Pancreas (tissue), 10 donors: ENCODE results near the gene THSD4. TPM values are rescaled to one million over a fixed set of nuclear protein-coding genes. Genes with fewer than 3 reads are reported as not detected.

ENCODE experiments used
- ATAC-seq, 4 donors: fragments of 200-7000 bp; cut with Tn5 transposase; one replicate each; pipeline versions ENCODE4 v1.8.0 to v1.9.1; 2020; ENCODE audit warnings: mild to moderate bottlenecking in 4 of 4, moderate library complexity in 4 of 4
- DNase-seq, 6 donors: peaks; one replicate each; pipeline ENCODE4 v3.0.0-alpha.2; 2020
- FAIRE-seq: peaks from 2 replicates; lab custom pipeline; 2012; peaks lifted over from hg19 to GRCh38; lab: Jason Lieb, UNC
- H3K27ac ChIP-seq, 4 donors: fragments of 200-600 bp; sonication (generic); 1 replicate in 3 of 4; 2 replicates in 1 of 4; pipeline versions ENCODE4 v1.5.0 to v1.8.0; 2020
- H3K27me3 ChIP-seq, 4 donors: fragments of 200-600 bp; one replicate each; pipeline ENCODE4 v1.8.0; 2021
- H3K36me3 ChIP-seq, 3 donors: fragments of 200-600 bp; sonication (generic) in 1 of 3; one replicate each; pipeline versions ENCODE4 v1.5.0 to v1.8.0; 2020 to 2021
- H3K4me1 ChIP-seq, 3 donors: fragments of 200-600 bp; one replicate each; pipeline ENCODE4 v1.8.0; 2021
- H3K4me3 ChIP-seq, 4 donors: fragments of 200-600 bp; sonication (generic) in 2 of 4; one replicate each; pipeline versions ENCODE4 v1.5.0 to v1.8.0; 2020 to 2021
- H3K9me3 ChIP-seq, 4 donors: fragments of 200-600 bp; one replicate each; pipeline ENCODE4 v1.8.0; 2021
- WGBS, 2 donors: extraction: QIAGEN DNeasy Blood & Tissue Kit; methylation state at CpG; one replicate each; pipeline ENCODE4 v1.1.7; 2013; 5-methylcytosine and 5-hydroxymethylcytosine counted together
- intact Hi-C, 3 donors: fragments of 100-400 bp; cut with DNase I; formaldehyde crosslinking; loops; one replicate each; pipeline versions ENCODE4 v1.11.1 to v1.14.2; 2022
- polyA plus RNA-seq, 2 donors: library from polyadenylated mRNA; stranded (reverse); fragments of 200-250 nt; gene quantifications; one replicate each; pipeline ENCODE4 v1.2.3, GENCODE V29; 2013
- total RNA-seq, 6 donors: library from RNA; stranded (reverse); fragmentation: NEBNext Ultra II Directional in 4 of 6; extraction: Animal tissue kit (Norgen Biotek cat#: 25700) in 4 of 6; gene quantifications; one replicate each; pipeline versions ENCODE4 v1.2.1 to v1.2.4, GENCODE V29; 2021 to 2023
- TF ChIP-seq, protein P1 (sequence below), 4 donors: fragments of 200-600 bp; sonication (generic) in 3 of 4; IDR thresholded peaks; one replicate each; pipeline versions ENCODE4 v1.5.0 to v1.8.0; 2021; ENCODE audit warnings: antibody characterized with exemption in 4 of 4
- donor health status: healthy with polysubstance abuse.
- donor health status: DM: no; HTN: no; CAD: no; lungs with moderate emphysema.
- donor health status: DM: no; HTN: no; CAD: no.
- donor health status: control.
- donor health status: control.
- donor health status: Bipolar disorder and iron deficiency.
- donor health status: DM: yes; HTN: yes; CAD: no.
- donor health status: DM: no; HTN: no; CAD: no.
- donor health status: DM: no; HTN: no; CAD: no.
- donor health status: DM: yes; HTN: yes; CAD: no.

The THSD4 gene
- total and polyA plus RNA-seq, 8 donors, result 6.0 to 17.8 (median 13.3) TPM

DNA sequence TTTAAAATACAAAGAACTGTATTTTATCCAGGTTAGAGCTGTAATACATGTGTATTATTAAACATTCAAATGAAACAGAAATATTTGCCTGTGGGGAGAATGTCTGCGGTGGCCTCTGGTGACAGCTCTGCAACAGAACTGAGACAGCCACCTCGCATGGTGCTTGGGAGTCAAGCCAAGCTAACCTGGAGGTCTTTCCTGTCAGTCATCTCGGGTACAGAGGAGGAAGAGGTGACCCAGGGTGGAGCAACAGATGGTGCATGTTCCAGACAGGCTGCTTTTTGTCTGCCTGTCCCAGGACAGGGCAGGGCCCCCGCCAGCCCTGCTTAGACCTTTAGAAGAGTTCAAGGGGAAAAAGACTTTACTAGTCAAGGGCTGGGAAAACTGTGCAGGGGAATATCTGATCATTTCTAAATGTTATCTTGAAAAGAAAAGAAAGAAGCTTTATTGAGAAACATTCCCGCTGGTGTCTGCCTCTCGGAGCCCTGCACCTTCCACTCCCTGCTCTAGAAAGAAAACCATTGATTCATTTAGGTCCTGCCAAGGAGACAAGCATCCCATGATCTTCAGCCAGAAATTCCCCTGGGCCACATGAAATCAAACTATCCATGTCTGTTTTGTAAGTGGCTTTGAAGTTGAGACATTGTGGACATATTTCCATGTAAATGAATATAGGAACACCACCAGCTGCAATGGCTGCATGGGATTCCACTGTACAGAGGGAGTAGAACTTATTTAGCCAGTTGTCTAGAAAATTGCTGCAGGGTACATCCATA lies 689.6 kb downstream of the THSD4 start:
- FAIRE-seq, result no peak
- 45 to 47% methylated on average over 6 of the region's 6 CpGs for WGBS, 2 donors

DNA sequence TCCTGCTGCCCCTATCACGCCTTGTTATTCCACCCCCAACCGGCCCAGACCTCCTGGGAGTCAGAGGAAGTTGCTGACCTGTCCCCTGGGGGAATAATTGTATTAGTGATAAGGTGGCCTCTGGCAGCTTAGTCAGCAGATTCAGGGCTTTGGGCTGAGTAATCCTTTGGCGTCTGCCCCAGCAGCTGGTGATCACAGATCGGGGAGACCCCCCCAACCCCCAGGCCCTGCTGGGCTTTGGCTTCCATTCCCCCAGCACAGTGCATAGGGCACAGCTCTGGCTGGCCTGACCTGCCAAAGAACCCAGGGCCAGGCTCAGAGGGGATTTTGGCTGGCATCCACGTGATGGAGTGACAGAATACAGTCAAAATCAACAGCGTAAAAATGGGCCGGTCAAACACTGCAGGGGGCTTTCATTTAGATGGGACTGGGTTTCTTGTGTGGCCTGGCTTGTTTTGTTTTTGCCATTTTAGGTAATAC lies 691.2 kb downstream of the THSD4 start:
- 26 to 29% methylated on average over 7 of the region's 7 CpGs for WGBS, 2 donors
- intact Hi-C loops, result loop anchor here in 1 of 3 donors (10.0 kb wide), 1 partner anchor 352 kb away; no protein-coding TSS in a partner anchor
- peak in 3 of 4 donors; percentile 11 to 46 (median 29) for ATAC-seq

More for the DNA sequence above, 689.6 kb downstream of the THSD4 start:
- no peak overlapping the region for H3K4me3 ChIP-seq
- no peaks in the 10 kb centered on the region for H3K27me3 ChIP-seq
- peak in 1 of 6 donors; percentile 31 for DNase-seq
- TF ChIP-seq, protein P1, sequence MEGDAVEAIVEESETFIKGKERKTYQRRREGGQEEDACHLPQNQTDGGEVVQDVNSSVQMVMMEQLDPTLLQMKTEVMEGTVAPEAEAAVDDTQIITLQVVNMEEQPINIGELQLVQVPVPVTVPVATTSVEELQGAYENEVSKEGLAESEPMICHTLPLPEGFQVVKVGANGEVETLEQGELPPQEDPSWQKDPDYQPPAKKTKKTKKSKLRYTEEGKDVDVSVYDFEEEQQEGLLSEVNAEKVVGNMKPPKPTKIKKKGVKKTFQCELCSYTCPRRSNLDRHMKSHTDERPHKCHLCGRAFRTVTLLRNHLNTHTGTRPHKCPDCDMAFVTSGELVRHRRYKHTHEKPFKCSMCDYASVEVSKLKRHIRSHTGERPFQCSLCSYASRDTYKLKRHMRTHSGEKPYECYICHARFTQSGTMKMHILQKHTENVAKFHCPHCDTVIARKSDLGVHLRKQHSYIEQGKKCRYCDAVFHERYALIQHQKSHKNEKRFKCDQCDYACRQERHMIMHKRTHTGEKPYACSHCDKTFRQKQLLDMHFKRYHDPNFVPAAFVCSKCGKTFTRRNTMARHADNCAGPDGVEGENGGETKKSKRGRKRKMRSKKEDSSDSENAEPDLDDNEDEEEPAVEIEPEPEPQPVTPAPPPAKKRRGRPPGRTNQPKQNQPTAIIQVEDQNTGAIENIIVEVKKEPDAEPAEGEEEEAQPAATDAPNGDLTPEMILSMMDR (IDR thresholded peaks at IDR 0.05), result no peak
- intact Hi-C loops, result loop anchor here in 2 of 3 donors (5.0 to 10.0 kb wide), 2 partner anchors 63 to 350 kb away; no protein-coding TSS in a partner anchor
- peak in 2 of 4 donors; percentile 43 to 45 for ATAC-seq
- peak overlapping the region in 2 of 4 donors; percentile 0 to 50 for H3K27ac ChIP-seq
- no peaks in the 10 kb centered on the region for H3K36me3 ChIP-seq
- H3K4me1 ChIP-seq, result no peaks in the 10 kb centered on the region
- H3K9me3 ChIP-seq, result no peaks in the 10 kb centered on the region

DNA sequence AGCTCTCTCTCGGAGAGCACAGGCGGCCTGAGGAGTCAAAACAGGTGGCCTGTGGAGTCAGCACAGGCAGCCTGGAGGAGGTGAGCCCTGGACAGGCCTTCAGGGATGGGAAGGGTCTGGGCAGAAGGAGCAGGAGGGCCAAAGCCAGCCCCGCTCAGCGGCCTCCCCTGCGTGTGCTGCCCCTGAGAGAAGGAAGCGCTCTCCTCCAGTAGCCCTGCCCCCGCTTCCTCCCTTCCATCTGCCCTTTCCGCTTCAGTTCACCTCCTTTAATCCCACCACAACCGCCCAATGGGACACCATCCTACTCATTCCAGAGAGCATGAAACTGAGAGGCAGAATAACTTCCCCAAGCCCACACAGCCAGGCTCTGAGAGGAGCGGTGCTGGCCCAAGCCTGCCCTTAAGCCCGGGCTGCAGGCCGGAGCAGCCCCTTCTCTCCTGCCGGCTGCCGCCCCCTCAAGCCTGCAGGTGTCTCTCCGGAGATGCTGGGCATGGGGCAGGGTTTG lies 691.9 kb downstream of the THSD4 start:
- FAIRE-seq, result no peak
- H3K4me1 ChIP-seq, result no peaks in the 10 kb centered on the region
- TF ChIP-seq, protein P1 (IDR thresholded peaks at IDR 0.05), result no peak
- intact Hi-C loops, result loop anchor here in 1 of 3 donors (10.0 kb wide), 1 partner anchor 352 kb away; no protein-coding TSS in a partner anchor
- no peaks in the 10 kb centered on the region for H3K36me3 ChIP-seq
- WGBS, 2 donors, result 79 to 86% methylated on average over 15 of the region's 15 CpGs
- DNase-seq, result no peak
- no peak for ATAC-seq
- H3K27ac ChIP-seq, result no peak overlapping the region
- H3K27me3 ChIP-seq, result no peaks in the 10 kb centered on the region
- H3K4me3 ChIP-seq, result no peak overlapping the region
- no peaks in the 10 kb centered on the region for H3K9me3 ChIP-seq

More for the DNA sequence above, 691.2 kb downstream of the THSD4 start:
- no peaks in the 10 kb centered on the region for H3K27me3 ChIP-seq
- DNase-seq (no peak), FAIRE-seq (no peak)
- no peaks in the 10 kb centered on the region for H3K9me3 ChIP-seq
- no peaks in the 10 kb centered on the region for H3K36me3 ChIP-seq
- H3K4me3 ChIP-seq, result no peak overlapping the region
- no peak overlapping the region for H3K27ac ChIP-seq
- TF ChIP-seq, protein P1 (IDR thresholded peaks at IDR 0.05), result no peak
- no peaks in the 10 kb centered on the region for H3K4me1 ChIP-seq

DNA sequence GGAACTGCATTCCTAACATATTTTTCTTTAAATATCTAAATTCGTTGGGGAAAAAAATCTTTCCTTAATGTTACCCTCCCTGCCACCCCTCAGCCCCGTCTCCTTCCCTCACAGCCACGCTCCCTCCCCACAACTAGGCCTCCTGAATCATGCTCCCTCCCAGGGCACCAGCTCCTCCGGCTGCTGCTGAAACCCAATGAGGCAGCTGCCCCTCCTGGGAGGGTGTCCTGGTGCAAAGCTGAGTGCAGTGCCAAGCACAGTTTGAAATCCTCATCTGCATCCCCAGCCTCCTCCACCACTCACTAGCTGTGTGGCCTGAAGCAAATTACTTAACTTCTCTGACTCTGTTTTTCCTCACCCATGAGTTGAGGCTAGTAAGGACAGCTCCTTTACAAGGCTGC lies 692.4 kb downstream of the THSD4 start:
- ATAC-seq (no peak), DNase-seq (no peak), FAIRE-seq (no peak)
- Histone ChIP-seq H3K27me3 (no peaks in the 10 kb centered on the region), H3K36me3 (no peaks in the 10 kb centered on the region), H3K9me3 (no peaks in the 10 kb centered on the region), H3K4me1 (no peaks in the 10 kb centered on the region), H3K4me3 (no peak overlapping the region), H3K27ac (no peak overlapping the region)
- intact Hi-C loops, result loop anchor here in 1 of 3 donors (10.0 kb wide), 1 partner anchor 353 kb away; no protein-coding TSS in a partner anchor
- TF ChIP-seq, protein P1 (IDR thresholded peaks at IDR 0.05), result no peak
- WGBS, 2 donors, result 50 to 51% methylated on average over 4 of the region's 4 CpGs
